GM23338 (cell line): ENCODE measurements around the gene C4BPB.

Source experiments
- CTCF ChIP-seq, 2 experiments: fragments of 200-600 bp in 1 of 2; sonication (generic) in 1 of 2; conservative IDR thresholded peaks; 2 replicates each; pipeline versions ENCODE4 v1.5.1 to v1.6.1; 2016 to 2017; ENCODE audit warnings: antibody characterized with exemption in 2 of 2, low read depth in 2 of 2, mild to moderate bottlenecking in 2 of 2, moderate library complexity in 1 of 2
- EZH2phosphoT487 ChIP-seq: fragments of 200-600 bp; sonication (generic); IDR thresholded peaks from one replicate; pipeline ENCODE4 v1.8.1; 2018; ENCODE audit warnings: antibody characterized with exemption; ENCODE audit not compliant: unreplicated experiment
- POLR2AphosphoS5 ChIP-seq: IDR thresholded peaks from 2 replicates; pipeline ENCODE4 v1.6.1; 2016; ENCODE audit warnings: antibody characterized with exemption, low read depth

- TF ChIP-seq EZH2phosphoT487 (no peak), CTCF (conservative IDR thresholded peaks at IDR 0.05; ENCODE audit: low read depth in 2 of 2) (no peak), POLR2AphosphoS5 (no peak)
These were observed 20.3 kb downstream of the C4BPB start for GRCh38 chr1:207109004-207109403.
